ENCODE results near the gene IL13RA2.

DNA sequence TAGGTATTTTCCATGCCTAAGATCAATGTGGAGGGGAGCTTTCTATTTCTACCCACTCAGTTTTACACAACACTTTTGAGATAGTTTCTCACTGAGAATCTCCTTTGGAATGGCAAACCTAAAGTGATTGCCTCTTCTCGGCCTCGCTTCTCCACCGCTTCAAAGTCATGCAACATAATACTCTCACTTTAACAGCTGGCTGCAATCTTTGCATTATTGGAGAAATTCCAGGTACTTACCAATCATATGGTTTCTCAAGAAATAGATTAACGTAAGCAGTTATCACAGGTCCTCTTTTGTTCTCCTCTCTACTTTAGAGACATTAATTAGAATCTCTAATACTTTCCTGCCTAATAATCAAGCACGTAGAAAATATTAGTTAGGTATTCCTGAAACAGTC is 3.7 kb upstream of the IL13RA2 start:
- TF ChIP-seq CBX8 (IDR thresholded peaks at IDR 0.05) (no peak), SMC3 (IDR thresholded peaks at IDR 0.05) (no peak), RAD21 (conservative IDR thresholded peaks at IDR 0.05 in 1 of 2, IDR thresholded peaks at IDR 0.05 in 1 of 2) (no peak), PBX3 (IDR thresholded peaks at IDR 0.05) (no peak), TP53 (CRISPR knock-in tag; IDR thresholded peaks at IDR 0.05) (no peak), EP300 (IDR thresholded peaks at IDR 0.05) (no peak), ZC3H11A (IDR thresholded peaks at IDR 0.05) (no peak), NR3C1 (IDR thresholded peaks at IDR 0.05) (no peak), KDM5A (IDR thresholded peaks at IDR 0.05) (no peak), TFCP2L1 (CRISPR knock-in tag; IDR thresholded peaks at IDR 0.05) (no peak), CHD2 (IDR thresholded peaks at IDR 0.05; ENCODE audit: low read length, partially characterized antibody) (no peak)
- TF ChIP-seq, protein P1, sequence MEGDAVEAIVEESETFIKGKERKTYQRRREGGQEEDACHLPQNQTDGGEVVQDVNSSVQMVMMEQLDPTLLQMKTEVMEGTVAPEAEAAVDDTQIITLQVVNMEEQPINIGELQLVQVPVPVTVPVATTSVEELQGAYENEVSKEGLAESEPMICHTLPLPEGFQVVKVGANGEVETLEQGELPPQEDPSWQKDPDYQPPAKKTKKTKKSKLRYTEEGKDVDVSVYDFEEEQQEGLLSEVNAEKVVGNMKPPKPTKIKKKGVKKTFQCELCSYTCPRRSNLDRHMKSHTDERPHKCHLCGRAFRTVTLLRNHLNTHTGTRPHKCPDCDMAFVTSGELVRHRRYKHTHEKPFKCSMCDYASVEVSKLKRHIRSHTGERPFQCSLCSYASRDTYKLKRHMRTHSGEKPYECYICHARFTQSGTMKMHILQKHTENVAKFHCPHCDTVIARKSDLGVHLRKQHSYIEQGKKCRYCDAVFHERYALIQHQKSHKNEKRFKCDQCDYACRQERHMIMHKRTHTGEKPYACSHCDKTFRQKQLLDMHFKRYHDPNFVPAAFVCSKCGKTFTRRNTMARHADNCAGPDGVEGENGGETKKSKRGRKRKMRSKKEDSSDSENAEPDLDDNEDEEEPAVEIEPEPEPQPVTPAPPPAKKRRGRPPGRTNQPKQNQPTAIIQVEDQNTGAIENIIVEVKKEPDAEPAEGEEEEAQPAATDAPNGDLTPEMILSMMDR (IDR thresholded peaks at IDR 0.05): no peak
